HG03432 (cell line): Measurements from ENCODE around the gene TSHB.
"Not testable (repeated sequence)": the region's sequence is repeated elsewhere in the genome, so short reads cannot be mapped to it uniquely, and the experiment has no call there.

ENCODE experiments used
- ATAC-seq: cut with Tn5 transposase; IDR thresholded peaks from one replicate; pipeline ENCODE4 v1.9.1; 2021; ENCODE audit warnings: mild to moderate bottlenecking, moderate library complexity; ENCODE audit not compliant: unreplicated experiment

The TSHB gene

GRCh38 chr1:115029526-115029925 is at the start of gene TSHB:
TSHB (plus strand) TSS chr1:115029826; CDS start chr1:115033363, 3,537 bp downstream.
- no peak for ATAC-seq

DNA sequence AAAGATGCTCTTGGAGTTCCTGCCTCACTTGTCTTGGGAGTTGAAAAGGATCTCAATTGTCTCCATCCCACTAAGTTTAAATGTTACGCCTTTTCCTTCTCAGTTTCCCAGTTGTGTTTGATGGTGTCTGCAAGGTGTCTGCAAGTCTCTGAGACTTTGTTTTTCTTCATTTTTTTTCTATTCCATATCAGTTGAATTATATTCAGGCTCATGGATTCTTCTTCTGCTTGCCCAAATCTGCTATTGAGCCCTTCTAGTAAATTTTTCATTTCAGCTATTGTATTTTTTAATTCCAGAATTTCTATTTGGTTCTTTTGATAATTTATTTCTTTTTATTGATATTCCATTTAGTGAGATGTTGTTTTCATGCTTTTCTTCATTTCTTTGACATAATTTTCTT is 47.4 kb upstream of the TSHB start:
- ATAC-seq = no peak

DNA sequence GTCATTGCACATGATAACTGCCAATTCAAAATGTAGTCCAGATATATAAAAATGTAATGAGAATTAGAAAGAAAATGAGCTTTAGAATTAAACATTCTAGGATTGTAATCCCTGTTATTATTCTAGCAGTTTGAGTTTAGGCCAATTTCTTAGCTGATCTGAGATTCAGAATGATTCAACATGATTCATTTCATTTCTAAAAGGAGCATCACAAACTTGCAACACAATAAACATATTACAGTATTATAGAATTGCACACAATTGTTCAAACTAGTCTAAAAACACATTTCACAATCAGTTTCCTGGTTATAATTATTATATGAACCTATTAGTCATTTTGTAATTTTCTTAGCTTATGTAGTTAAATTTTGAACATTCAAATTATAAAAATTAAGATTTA is 43.3 kb upstream of the TSHB start:
- ATAC-seq = no peak

GRCh38 chr1:114988095-114988494 is 41.5 kb upstream of the TSHB start:
- ATAC-seq = no peak

- no peak for ATAC-seq
Observed at GRCh38 chr1:114997510-114998289, 31.9 kb upstream of the TSHB start.

GRCh38 chr1:115006191-115006590 is 23.4 kb upstream of the TSHB start:
- no peak for ATAC-seq

GRCh38 chr1:115012006-115012405 is 17.6 kb upstream of the TSHB start:
- ATAC-seq = no peak

- ATAC-seq = no peak
Observed at GRCh38 chr1:115012434-115012833, 17.2 kb upstream of the TSHB start.

GRCh38 chr1:115013792-115014191 is 15.8 kb upstream of the TSHB start:
- ATAC-seq = no peak

DNA sequence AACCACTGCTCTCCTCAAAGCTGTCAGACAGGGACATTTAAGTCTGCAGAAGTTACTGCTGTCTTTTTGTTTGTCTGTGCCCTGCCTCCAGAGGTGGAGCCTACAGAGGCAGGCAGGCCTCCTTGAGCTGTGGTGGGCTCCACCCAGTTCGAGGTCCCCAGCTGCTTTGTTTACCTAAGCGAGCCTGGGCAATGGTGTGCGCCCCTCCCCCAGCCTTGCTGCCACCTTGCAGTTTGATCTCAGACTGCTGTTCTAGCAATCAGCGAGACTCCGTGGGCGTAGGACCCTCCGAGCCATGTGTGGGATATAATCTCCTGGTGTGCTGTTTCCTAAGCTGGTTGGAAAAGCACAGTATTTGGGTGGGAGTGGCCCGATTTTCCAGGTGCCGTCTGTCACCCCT is 10.1 kb upstream of the TSHB start:
- ATAC-seq = not testable (repeated sequence)

- no peak for ATAC-seq
Observed at GRCh38 chr1:115021145-115021544, 8.5 kb upstream of the TSHB start.

DNA sequence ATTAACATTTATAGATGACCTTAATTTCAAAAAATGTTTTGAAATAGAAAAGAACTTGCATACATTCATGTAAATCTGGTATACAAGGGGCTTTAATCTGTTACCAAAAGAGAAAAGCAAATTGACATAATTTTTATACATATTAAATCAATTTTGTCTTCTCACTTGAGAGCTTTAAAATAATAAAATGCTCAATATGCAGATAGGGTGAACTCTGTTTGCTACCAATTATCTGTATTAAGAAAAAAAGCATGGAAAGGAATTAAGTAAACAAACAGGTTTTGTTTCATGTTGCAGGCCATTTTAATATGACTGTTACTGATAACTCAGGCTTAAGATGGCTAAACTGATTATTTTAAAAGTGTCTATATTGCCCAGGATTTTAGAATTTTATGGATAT is 6.0 kb upstream of the TSHB start:
- ATAC-seq = no peak

- ATAC-seq = no peak
Observed at GRCh38 chr1:115031595-115031994, 2.0 kb downstream of the TSHB start.

GRCh38 chr1:115035652-115036051 is 6.0 kb downstream of the TSHB start:
- no peak for ATAC-seq

DNA sequence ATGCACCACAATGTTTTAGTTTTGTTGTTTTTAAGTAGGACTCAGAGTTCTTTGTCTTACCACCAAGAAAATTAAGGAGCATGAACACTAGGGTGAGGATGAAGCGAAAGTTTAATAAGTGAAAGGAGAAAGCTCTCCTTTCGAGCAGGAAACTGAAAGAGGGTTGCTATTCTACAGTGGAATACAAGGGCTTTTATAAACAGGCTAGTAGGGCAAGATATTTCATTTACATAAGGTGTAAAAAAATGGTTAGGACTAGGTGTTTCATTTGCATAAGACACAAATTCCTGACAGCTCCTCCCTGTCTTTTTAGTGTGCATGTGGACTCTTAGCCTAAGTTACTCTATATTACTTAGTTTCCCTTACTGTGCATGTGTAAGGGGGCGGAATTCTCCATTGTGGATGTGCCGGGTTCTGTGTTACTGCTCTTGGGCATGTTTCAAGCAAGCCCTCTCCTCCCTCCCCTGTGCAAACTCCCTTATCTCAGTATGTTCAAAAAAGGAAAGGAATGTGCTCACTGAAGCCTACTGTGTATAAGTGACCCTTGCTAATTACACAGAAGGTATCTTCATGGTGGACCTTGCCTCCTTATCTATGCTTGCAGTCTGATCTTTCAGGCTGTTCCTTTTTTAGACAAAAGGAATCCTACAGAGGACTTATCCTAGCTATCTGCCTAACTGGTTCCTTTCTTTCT is 7.3 kb downstream of the TSHB start:
- ATAC-seq = no peak

DNA sequence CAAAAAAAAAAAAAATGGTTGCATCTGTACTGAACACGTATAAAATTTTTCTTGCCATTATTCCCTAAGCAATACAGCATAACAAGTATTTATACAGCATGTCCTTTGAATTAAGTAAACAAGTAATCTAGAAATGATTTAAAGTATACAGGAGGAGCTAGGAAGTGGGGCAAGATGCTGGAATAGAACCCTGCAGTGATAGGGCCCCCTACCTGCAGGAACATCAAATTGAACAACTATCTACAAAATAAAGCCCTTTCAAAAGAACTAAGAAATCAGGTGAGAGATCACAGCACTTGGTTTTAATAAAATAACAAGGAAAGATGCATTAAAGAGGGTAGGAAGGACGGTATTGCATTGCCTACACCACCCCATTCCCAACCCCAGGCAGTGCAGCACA is 10.9 kb downstream of the TSHB start:
- ATAC-seq = no peak

DNA sequence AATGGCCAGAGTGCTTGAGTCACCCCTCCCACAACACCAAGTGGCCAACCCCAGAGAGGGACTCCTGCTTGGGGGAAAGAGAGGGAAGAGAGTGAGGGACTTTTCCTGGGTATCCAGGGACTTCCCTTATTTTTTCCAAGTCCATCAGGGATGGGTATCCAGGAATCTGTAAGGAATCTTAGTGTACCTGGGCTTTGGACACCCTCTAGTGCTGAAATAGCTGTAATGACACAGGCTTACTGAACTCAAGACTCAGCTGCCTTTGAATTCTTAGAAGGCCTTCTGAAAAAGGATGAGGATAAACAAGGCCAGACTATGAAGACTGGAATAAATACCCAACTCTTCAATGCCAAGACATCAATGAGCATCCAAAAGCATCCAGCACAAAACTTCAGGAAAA is 12.0 kb downstream of the TSHB start:
- no peak for ATAC-seq

DNA sequence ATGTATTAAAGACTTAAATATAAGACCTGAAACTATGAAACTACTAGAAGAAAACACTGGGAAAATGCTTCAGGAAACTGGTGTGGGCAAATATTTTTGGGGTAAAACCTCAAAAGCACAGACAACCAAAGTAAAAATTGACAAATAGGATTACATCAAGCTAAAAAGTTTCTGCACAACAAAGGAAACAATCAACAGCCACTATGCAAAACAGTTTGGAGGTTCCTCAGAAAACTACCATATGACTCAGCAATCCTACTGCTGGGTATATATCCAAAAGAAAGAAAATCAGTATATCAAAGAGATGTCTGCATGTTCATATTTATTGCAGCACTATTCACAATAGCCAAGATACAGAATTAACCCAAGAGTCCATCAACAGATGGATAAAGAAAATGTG is 17.1 kb downstream of the TSHB start:
- no peak for ATAC-seq

DNA sequence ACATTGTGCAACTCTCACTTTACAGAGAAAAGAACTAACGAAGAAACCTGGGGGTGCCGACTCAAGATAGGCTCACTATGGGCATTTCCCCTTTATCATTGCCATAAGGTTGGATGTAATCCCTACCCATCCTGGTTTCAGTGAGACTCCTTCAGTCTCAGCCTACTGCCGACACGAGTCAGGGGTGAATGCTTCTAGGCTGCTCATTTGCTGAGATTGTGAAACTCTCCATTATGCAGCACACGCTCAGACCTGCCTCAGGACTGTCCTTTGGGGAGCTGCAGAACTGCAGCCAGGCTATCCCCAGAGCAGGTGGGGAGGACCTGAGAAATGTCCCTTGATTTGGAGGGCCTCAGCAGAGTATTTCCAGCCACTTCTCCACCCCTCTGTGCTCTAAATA is 22.2 kb downstream of the TSHB start:
- no peak for ATAC-seq

GRCh38 chr1:115052454-115053083 is 22.9 kb downstream of the TSHB start:
- ATAC-seq = peak; percentile 83

DNA sequence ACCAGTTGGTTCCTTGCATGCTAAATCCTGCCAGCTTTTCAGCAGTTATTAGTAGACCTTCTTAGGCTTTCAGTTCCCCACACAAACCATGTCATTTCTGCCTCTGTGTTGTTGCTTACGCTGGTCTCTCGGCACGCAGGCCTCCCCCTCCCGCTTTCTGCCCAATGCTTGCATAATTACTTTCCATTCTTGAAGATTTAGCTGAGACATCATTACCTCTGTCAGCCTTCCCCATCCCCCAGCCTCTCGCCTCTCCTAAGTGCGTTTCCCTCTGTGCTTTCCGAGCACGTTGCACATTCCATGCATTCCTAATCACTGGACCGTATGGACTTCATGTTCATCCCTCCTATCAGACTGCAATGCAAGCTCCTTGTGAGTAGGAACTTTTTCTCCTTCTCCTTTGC is 26.8 kb downstream of the TSHB start:
- ATAC-seq = no peak

DNA sequence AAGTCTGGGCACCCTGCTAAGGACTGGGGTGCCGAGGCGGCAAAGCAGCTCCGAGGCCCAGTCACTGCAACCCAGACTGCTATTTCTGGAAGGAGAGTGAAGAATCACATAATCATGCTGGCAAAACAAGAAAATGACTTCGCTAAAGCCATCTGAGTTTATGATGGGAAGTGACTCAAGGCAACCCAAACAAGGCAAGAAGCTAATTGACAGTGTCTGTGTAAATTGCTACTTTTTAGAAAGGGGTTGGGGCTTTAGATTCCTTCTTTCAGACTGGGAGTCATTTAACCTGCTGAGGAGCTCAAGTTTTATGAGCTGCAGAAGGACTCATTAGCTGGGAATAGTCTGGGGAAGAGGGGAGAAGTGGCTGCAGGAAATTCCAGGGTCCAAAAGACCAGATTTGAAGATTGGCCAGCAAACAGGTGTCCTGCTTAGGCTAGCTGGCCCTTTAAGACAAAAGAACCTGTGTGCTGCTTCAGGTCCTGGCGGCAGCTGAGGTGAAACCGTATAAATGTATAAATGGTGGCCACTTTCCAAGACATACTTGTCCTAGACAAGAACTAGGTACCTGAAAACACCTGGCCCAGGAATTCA is 28.1 kb downstream of the TSHB start:
- no peak for ATAC-seq
